G401 (cell line): Measurements from ENCODE around the gene HAGH. TPM values are rescaled to one million over a fixed set of nuclear protein-coding genes. Genes with fewer than 3 reads are reported as not detected.

Experiments
- DNase-seq: peaks from one replicate; pipeline ENCODE4 v3.0.0-alpha.2; 2015; ENCODE audit warnings: low spot score
- in situ Hi-C: cut with HindIII; loops from 2 replicates; pipeline ENCODE4 v1.10.0; 2016; ENCODE audit warnings: low sequenced_read_pairs, mixed read lengths
- total RNA-seq: library from RNA; depleted of rRNA; stranded (reverse); fragments of >200 nt; shearing (Covaris generic); gene quantifications from 2 replicates; pipeline ENCODE4 v1.2.3, GENCODE V29; 2014

Gene HAGH
- total RNA-seq, 1 experiment from 2014 or later = 81.3 TPM

GRCh38 chr16:1768767-1769401 is 57.7 kb downstream of the HAGH start:
- in situ Hi-C loops = no loop called here
- no peak for DNase-seq

GRCh38 chr16:1768061-1768766 is 58.4 kb downstream of the HAGH start:
- DNase-seq = no peak

GRCh38 chr16:1767116-1767994 is 59.3 kb downstream of the HAGH start:
- no peak for DNase-seq
- in situ Hi-C loops = no loop called here

More at GRCh38 chr16:1768061-1768766, 58.4 kb downstream of the HAGH start:
- in situ Hi-C loops = no loop called here

- in situ Hi-C loops = no loop called here
- no peak for DNase-seq
Observed at GRCh38 chr16:1766701-1767100, 59.9 kb downstream of the HAGH start.

GRCh38 chr16:1766231-1766630 is 60.4 kb downstream of the HAGH start:
- in situ Hi-C loops = no loop called here
- no peak for DNase-seq

GRCh38 chr16:1765826-1766225 is 60.8 kb downstream of the HAGH start:
- DNase-seq = no peak
- in situ Hi-C loops = no loop called here

GRCh38 chr16:1764971-1765370 is 61.7 kb downstream of the HAGH start:
- in situ Hi-C loops = no loop called here
- no peak for DNase-seq

GRCh38 chr16:1763521-1764511 is 62.8 kb downstream of the HAGH start:
- in situ Hi-C loops = no loop called here
- peak; percentile 75 for DNase-seq

GRCh38 chr16:1762879-1763520 is 63.6 kb downstream of the HAGH start:
- in situ Hi-C loops = no loop called here
- no peak for DNase-seq

GRCh38 chr16:1762196-1762878 is 64.3 kb downstream of the HAGH start:
- no peak for DNase-seq
- in situ Hi-C loops = no loop called here

GRCh38 chr16:1761751-1762150 is 64.9 kb downstream of the HAGH start:
- no peak for DNase-seq
- in situ Hi-C loops = no loop called here

- in situ Hi-C loops = no loop called here
Observed at GRCh38 chr16:1760911-1761310, 65.7 kb downstream of the HAGH start.

GRCh38 chr16:1759511-1759910 is 67.1 kb downstream of the HAGH start:
- DNase-seq = no peak
- in situ Hi-C loops = no loop called here

More at GRCh38 chr16:1760911-1761310, 65.7 kb downstream of the HAGH start:
- DNase-seq = no peak

- no peak for DNase-seq
- in situ Hi-C loops = no loop called here
Observed at GRCh38 chr16:1758923-1759322, 67.7 kb downstream of the HAGH start.

- in situ Hi-C loops = no loop called here
Observed at GRCh38 chr16:1757714-1758461, 68.7 kb downstream of the HAGH start.

More at GRCh38 chr16:1757714-1758461, 68.7 kb downstream of the HAGH start:
- no peak for DNase-seq
